Measurements from ENCODE around the gene PLPPR3. TPM values are rescaled to one million over a fixed set of nuclear protein-coding genes. Genes with fewer than 3 reads are reported as not detected.
A peak's percentile ranks its signal among the peaks of the same experiment; 100 is the strongest.

PLPPR3 gene
- total RNA-seq, 4 donors from 2014 or later, result not detected

DNA sequence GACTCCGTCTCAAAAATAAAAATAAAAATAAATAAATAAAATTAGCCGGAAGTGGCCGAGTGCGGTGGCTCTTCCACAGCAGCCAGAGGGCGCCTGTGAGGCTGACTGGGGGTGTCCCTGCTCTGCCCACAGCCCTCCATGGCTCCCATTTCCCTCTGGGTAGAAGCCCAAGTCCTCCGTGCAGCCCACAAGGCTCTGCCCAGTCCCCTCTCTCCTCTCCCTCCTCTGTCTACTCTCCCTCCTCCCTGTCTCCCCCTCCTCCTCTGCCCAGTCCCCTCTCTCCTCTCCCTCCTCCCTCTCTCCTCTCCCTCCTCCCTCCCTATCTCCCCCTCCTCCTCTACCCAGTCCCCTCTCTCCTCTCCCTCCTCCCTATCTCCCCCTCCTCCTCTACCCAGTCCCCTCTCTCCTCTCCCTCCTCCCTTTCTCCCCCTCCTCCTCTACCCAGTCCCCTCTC is 50.4 kb downstream of the PLPPR3 start:
- Histone ChIP-seq H3K4me3 (replicated peaks in 1 of 3) (no peak overlapping the region), H3K9me3 (no peaks in the 10 kb centered on the region), H3K4me1 (peaks cover 9 to 21% of the 10 kb centered on the region in 2 donors), H3K27me3 (no peaks in the 10 kb centered on the region), H3K36me3 (no peaks in the 10 kb centered on the region), H3K27ac (no peak overlapping the region)
- intact Hi-C loops (cut with DNase I), result loop anchor here (5.0 kb wide), 2 partner anchors 146 to 211 kb away; partner anchors contain the start of genes KISS1R and WDR18
- 36 to 63% methylated on average over 6 of the region's 6 CpGs for WGBS, 2 donors
- TF ChIP-seq, protein P1, sequence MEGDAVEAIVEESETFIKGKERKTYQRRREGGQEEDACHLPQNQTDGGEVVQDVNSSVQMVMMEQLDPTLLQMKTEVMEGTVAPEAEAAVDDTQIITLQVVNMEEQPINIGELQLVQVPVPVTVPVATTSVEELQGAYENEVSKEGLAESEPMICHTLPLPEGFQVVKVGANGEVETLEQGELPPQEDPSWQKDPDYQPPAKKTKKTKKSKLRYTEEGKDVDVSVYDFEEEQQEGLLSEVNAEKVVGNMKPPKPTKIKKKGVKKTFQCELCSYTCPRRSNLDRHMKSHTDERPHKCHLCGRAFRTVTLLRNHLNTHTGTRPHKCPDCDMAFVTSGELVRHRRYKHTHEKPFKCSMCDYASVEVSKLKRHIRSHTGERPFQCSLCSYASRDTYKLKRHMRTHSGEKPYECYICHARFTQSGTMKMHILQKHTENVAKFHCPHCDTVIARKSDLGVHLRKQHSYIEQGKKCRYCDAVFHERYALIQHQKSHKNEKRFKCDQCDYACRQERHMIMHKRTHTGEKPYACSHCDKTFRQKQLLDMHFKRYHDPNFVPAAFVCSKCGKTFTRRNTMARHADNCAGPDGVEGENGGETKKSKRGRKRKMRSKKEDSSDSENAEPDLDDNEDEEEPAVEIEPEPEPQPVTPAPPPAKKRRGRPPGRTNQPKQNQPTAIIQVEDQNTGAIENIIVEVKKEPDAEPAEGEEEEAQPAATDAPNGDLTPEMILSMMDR (IDR thresholded peaks at IDR 0.05), result peak in 1 of 6 experiments; percentile 51
- TF ChIP-seq POLR2A (IDR thresholded peaks at IDR 0.05), result no peak
- peak in 1 of 2 donors; percentile 39 for DNase-seq

DNA sequence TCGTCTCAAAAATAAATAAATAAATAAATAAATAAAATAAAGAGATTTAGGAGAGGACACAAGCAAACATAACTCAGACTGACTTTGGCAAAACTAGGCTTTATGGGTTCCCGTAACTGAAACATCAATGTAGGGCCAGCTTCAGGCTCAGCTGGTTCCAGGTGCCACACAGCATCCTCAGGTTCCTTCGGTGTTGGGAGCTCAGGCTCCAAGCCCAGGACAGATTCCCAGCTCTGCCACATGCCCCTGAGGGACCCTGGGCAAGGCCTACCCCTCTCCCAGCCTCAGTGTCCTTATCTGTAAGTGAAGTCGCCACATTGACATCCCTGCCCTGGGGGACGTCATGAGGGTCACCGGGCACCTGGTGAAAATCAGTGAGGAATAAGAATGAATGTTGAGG is 52.1 kb downstream of the PLPPR3 start:
- DNase-seq, result no peak
- no peaks in the 10 kb centered on the region for H3K36me3 ChIP-seq
- H3K27ac ChIP-seq, result no peak overlapping the region
- no peak overlapping the region for H3K4me3 ChIP-seq (replicated peaks in 1 of 3)
- H3K27me3 ChIP-seq, result no peaks in the 10 kb centered on the region
- no peaks in the 10 kb centered on the region for H3K9me3 ChIP-seq
- WGBS, 2 donors, result 87 to 89% methylated on average over 6 of the region's 6 CpGs
- H3K4me1 ChIP-seq, result peaks cover 9 to 21% of the 10 kb centered on the region in 2 donors
- intact Hi-C loops (cut with DNase I), result loop anchor here (5.0 kb wide), 2 partner anchors 148 to 213 kb away; partner anchors contain the start of genes KISS1R and WDR18
- no peak for TF ChIP-seq POLR2A (IDR thresholded peaks at IDR 0.05)
- TF ChIP-seq, protein P1 (IDR thresholded peaks at IDR 0.05), result no peak

DNA sequence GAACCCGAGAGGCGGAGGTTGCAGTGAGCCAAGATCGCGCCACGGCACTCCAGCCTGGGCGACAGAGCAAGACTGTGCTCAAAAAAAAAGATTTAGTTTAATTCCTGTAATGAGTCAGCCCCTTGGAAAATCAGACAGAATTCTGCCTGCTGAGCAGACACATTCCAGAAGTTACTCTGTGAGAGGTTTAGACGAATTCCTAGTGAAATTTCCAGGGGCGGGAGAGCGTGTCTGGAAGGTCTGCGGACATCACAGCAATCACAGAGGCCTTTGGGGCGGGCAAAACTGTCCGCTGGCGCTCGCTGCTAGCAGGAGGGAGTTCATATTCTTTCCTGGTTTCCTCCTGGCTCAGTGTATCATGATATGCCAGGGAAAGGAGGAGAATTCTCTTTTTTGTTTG is 53.3 kb downstream of the PLPPR3 start:
- 23 to 33% methylated on average over 14 of the region's 14 CpGs for WGBS, 2 donors
- no peak overlapping the region for H3K4me3 ChIP-seq (replicated peaks in 1 of 3)
- intact Hi-C loops (cut with DNase I), result no loop called here

DNA sequence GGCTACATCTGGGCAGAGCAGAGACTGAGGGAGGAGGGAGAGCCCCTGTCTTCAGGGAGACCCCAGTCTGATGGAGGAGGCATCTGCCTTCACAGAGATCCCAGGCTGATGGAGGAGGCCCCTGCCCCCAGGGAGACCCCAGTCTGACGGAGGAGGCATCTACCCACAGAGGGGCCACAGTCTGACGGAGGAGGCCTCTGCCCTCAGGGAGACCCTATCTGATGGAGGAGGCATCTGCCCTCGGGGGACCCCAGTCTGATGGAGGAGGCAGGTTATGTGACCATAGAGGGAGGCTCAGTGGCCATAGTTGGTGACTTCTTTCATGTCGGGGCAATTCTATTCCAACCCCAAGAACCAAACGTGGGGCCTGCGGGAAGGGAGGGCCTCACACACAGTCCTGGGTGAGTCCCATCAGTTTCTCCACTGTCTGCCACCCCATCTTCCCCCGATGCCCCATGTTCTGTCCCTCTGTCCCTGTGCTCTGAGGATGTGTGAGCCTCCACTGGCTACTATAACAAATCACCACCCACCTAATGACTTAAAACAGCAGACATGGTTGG is 56.5 kb downstream of the PLPPR3 start:
- 76 to 89% methylated on average over 3 to 7 of the region's 7 CpGs for WGBS, 2 donors
- intact Hi-C loops (cut with DNase I), result no loop called here
- Histone ChIP-seq H3K27me3 (no peaks in the 10 kb centered on the region), H3K27ac (no peak overlapping the region), H3K36me3 (no peaks in the 10 kb centered on the region), H3K4me3 (replicated peaks in 1 of 3) (no peak overlapping the region), H3K9me3 (no peaks in the 10 kb centered on the region), H3K4me1 (peaks cover 9 to 12% of the 10 kb centered on the region in 2 donors)
- no peak for DNase-seq
- TF ChIP-seq, protein P1 (IDR thresholded peaks at IDR 0.05), result no peak
- no peak for TF ChIP-seq POLR2A (IDR thresholded peaks at IDR 0.05)

More for the DNA sequence above, 53.3 kb downstream of the PLPPR3 start:
- Histone ChIP-seq H3K4me1 (peaks cover 9 to 19% of the 10 kb centered on the region in 2 donors), H3K36me3 (no peaks in the 10 kb centered on the region), H3K9me3 (no peaks in the 10 kb centered on the region), H3K27ac (peak overlapping the region; percentile 66 to 83 (median 75)), H3K27me3 (no peaks in the 10 kb centered on the region)
- DNase-seq, result peak; percentile 79 to 85
- TF ChIP-seq, protein P1 (IDR thresholded peaks at IDR 0.05), result no peak
- peak in 1 of 2 donors; percentile 11 for TF ChIP-seq POLR2A (IDR thresholded peaks at IDR 0.05)

DNA sequence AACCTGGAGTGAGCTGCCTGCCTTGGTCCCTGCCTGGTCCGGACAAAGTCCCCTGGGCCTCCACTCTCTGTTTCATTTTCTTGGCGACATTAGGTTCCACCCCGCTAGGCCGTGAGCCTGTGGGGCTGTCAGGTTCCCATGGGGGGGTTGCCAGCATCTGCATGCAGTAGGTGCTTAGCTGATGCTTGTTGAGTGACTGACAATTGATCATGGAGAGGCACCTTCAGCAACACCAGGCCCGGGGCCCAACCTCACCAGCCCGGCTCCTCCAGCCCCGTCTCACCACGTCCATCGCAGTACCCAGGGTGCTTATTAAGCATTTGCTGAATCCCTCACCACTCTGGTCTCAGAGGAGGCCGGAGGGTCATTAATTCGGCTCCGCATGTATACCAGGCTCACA is 57.5 kb downstream of the PLPPR3 start:
- Histone ChIP-seq H3K36me3 (no peaks in the 10 kb centered on the region), H3K27ac (no peak overlapping the region), H3K4me1 (peaks cover 9 to 12% of the 10 kb centered on the region in 2 donors), H3K27me3 (no peaks in the 10 kb centered on the region), H3K9me3 (no peaks in the 10 kb centered on the region), H3K4me3 (replicated peaks in 1 of 3) (no peak overlapping the region)
- intact Hi-C loops (cut with DNase I), result no loop called here
- DNase-seq, result no peak
- 91 to 93% methylated on average over 11 to 12 of the region's 12 CpGs for WGBS, 2 donors
- TF ChIP-seq, protein P1 (IDR thresholded peaks at IDR 0.05), result no peak
- no peak for TF ChIP-seq POLR2A (IDR thresholded peaks at IDR 0.05)

All from thyroid gland (tissue), 4 donors.